ENCODE data around the gene GATAD2A.

Gene GATAD2A

DNA sequence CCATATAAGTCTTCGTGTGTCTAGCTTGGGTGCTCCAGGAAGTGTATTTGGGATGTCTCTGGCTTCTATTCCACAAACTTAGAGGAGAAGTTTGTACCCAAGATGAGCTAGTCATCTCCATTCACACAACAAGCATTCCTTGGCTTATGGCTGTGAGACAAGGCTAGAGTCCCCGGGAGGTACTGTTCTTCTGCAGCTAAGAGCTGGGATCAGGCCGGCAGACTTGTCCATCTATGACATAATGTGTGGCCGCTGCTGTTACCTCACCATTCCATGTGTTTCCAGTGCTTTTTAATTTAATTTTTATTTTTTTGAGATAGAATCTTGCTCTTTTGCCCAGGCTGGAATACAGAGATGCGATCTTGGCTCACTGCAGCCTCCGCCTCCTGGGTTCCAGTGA, 20.7 kb downstream of the GATAD2A start:
- DNase-seq (ENCODE audit: low read depth), result no peak
- no peak overlapping the region for H3K4me3 ChIP-seq (ENCODE audit: low read depth, low read length)
- TF ChIP-seq, protein P1, sequence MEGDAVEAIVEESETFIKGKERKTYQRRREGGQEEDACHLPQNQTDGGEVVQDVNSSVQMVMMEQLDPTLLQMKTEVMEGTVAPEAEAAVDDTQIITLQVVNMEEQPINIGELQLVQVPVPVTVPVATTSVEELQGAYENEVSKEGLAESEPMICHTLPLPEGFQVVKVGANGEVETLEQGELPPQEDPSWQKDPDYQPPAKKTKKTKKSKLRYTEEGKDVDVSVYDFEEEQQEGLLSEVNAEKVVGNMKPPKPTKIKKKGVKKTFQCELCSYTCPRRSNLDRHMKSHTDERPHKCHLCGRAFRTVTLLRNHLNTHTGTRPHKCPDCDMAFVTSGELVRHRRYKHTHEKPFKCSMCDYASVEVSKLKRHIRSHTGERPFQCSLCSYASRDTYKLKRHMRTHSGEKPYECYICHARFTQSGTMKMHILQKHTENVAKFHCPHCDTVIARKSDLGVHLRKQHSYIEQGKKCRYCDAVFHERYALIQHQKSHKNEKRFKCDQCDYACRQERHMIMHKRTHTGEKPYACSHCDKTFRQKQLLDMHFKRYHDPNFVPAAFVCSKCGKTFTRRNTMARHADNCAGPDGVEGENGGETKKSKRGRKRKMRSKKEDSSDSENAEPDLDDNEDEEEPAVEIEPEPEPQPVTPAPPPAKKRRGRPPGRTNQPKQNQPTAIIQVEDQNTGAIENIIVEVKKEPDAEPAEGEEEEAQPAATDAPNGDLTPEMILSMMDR (conservative IDR thresholded peaks at IDR 0.05; ENCODE audit: low read depth, low read length), result no peak

DNA sequence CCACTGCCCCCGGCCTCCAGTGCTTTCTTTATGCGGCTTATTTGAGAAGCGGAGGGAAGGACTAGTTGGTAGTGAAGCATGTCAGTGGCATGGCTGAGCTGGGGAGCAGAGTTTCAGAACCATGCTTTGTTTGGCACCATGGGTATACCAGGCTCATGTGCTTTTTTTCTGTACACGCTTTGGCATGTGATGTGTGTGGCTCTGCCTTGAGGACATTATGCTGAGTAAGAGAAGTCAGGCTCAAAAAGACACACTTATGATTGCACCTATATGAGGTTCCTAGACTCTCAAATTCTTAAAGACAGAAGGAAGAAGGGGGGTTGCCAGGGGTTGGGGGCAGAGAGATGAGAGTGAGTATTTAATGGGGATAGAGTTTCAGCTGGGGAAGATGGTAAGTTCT, 21.3 kb downstream of the GATAD2A start:
- TF ChIP-seq, protein P1 (conservative IDR thresholded peaks at IDR 0.05; ENCODE audit: low read depth, low read length), result no peak
- H3K4me3 ChIP-seq (ENCODE audit: low read depth, low read length), result no peak overlapping the region
- DNase-seq (ENCODE audit: low read depth), result no peak

DNA sequence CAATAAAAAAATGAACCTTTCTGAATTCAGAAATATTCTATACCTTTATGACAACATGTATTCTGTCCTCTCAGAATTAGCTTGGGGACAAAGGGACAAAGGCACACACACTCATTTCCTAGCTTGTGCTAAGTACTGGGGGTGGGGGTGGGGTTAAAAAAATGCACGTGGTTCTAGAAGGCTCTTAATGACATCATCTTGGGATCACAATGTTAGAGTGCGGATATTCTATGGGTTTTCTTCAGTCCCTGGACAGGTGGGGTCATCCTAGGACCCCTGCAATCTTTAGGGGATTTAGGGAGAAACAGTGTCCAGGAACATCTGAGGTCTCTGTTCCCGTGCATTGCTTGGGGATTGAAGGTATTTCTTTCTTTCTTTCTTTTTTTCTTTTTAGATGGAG, 21.8 kb downstream of the GATAD2A start:
- no peak overlapping the region for H3K4me3 ChIP-seq (ENCODE audit: low read depth, low read length)
- DNase-seq (ENCODE audit: low read depth), result no peak
- TF ChIP-seq, protein P1 (conservative IDR thresholded peaks at IDR 0.05; ENCODE audit: low read depth, low read length), result no peak

DNA sequence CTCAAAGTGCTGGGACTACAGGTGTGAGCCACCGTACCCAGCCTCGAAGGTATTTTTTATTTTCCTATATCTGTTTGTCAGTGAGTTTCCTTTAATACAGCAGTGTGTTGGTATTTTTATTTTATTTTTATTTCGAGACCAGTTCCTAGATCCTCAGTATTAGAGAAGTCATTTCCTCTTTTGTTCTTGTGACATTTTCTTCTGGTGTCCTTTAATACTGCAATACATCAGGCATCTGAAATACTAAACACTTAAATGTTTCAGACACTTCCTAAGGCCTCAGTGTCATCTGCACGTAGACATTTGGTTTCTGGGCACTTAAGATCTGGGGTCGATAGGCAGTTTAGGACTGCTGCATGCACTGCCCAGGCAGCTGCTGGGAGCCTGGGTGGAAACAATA, 22.5 kb downstream of the GATAD2A start:
- TF ChIP-seq, protein P1 (conservative IDR thresholded peaks at IDR 0.05; ENCODE audit: low read depth, low read length), result no peak
- no peak for DNase-seq (ENCODE audit: low read depth)

DNA sequence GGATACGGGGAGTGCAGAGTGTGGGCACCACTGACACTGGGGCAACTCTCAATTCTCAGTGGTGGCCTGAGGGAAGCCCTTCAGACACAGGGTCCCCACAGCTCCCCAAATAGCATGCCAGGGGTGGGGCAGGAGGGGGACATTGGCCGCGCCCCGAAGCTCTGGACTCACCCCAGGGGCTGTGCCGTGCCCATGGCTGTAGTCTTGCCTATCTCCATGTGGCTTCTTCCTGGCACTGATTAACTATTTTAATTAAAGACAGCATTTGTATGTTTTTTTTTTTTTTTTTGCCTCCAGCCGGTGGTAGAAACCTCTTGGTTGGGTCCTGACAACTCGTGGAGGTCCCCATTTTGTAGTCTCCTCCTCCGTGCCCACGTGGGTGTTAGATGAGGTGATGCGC, 23.3 kb downstream of the GATAD2A start:
- TF ChIP-seq, protein P1 (conservative IDR thresholded peaks at IDR 0.05; ENCODE audit: low read depth, low read length), result no peak
- H3K4me3 ChIP-seq (ENCODE audit: low read depth, low read length), result no peak overlapping the region
- DNase-seq (ENCODE audit: low read depth), result no peak

More for the DNA sequence above, 22.5 kb downstream of the GATAD2A start:
- H3K4me3 ChIP-seq (ENCODE audit: low read depth, low read length), result no peak overlapping the region

DNA sequence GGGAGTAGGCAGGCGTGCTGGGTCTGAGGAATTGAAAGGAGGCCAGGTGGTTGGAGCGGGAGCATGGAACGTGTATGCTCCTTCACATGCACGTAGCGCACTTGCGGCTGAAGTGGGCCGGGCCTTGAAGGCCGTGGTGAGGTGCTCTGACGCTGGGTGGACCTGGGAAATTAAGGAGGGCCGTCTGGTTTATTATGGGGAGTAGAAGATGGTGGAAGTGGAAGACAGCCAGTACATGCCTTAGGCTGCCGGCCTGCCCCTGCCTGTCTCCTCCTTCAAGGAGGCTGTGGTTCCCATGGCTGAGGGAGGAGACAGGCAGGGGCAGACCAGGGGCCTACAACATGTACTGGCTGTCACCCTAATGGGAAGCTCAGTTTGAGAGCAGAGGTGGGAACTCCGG, 23.9 kb downstream of the GATAD2A start:
- H3K4me3 ChIP-seq (ENCODE audit: low read depth, low read length), result no peak overlapping the region
- TF ChIP-seq, protein P1 (conservative IDR thresholded peaks at IDR 0.05; ENCODE audit: low read depth, low read length), result no peak
- DNase-seq (ENCODE audit: low read depth), result no peak

DNA sequence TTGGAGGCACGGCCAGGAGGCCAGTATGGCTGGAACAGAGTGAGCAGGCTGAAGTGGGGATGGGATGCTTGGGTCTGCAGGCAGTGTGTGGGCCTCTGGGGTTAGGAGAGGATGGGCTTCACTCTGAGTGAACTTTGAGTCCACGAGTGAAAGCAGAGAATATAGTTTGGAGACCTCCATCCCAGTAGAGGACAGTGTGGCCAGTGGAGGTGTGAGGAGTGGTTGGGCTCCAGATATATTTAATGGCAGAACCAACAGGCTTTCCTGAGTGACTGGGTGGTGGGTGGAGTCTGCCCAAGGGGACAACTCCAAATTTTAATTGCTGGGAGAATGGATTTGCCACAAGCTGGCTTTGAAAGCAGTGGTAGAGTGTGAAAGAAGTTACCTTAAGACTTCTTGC, 27.3 kb downstream of the GATAD2A start:
- TF ChIP-seq, protein P1 (conservative IDR thresholded peaks at IDR 0.05; ENCODE audit: low read depth, low read length), result no peak
- H3K4me3 ChIP-seq (ENCODE audit: low read depth, low read length), result no peak overlapping the region
- no peak for DNase-seq (ENCODE audit: low read depth)

All from choroid plexus epithelial cell (primary cell).